ENCODE results near the gene TMIGD1. TPM values are rescaled to one million over a fixed set of nuclear protein-coding genes. Genes with fewer than 3 reads are reported as not detected.

Gene TMIGD1
- total RNA-seq (2014; rRNA removed; shearing (Covaris generic); ENCODE audit: low replicate concordance) = not detected in 2 replicates

GRCh38 chr17:30333503-30334360 is at the start of gene TMIGD1:
TSS of gene TMIGD1 (minus strand) at chr17:30334057. CDS start at chr17:30332133, 1,924 bp downstream.
- in situ Hi-C loops (cut with HindIII; ENCODE audit: low pct_unique_long_range_greater_than_20kb, low sequenced_read_pairs) = no loop called here
- DNase-seq (ENCODE audit: low read depth) = no peak

GRCh38 chr17:30382345-30382744 is 48.5 kb upstream of the TMIGD1 start:
- in situ Hi-C loops (cut with HindIII; ENCODE audit: low pct_unique_long_range_greater_than_20kb, low sequenced_read_pairs) = no loop called here

GRCh38 chr17:30381340-30381659 is 47.4 kb upstream of the TMIGD1 start:
- DNase-seq (ENCODE audit: low read depth) = no peak
- in situ Hi-C loops (cut with HindIII; ENCODE audit: low pct_unique_long_range_greater_than_20kb, low sequenced_read_pairs) = no loop called here

More at GRCh38 chr17:30382345-30382744, 48.5 kb upstream of the TMIGD1 start:
- no peak for DNase-seq (ENCODE audit: low read depth)

GRCh38 chr17:30380643-30381339 is 46.9 kb upstream of the TMIGD1 start:
- no peak for DNase-seq (ENCODE audit: low read depth)
- in situ Hi-C loops (cut with HindIII; ENCODE audit: low pct_unique_long_range_greater_than_20kb, low sequenced_read_pairs) = no loop called here

- DNase-seq (ENCODE audit: low read depth) = no peak
- in situ Hi-C loops (cut with HindIII; ENCODE audit: low pct_unique_long_range_greater_than_20kb, low sequenced_read_pairs) = no loop called here
Measured at GRCh38 chr17:30379903-30380381, 46.1 kb upstream of the TMIGD1 start.

GRCh38 chr17:30379303-30379902 is 45.5 kb upstream of the TMIGD1 start:
- in situ Hi-C loops (cut with HindIII; ENCODE audit: low pct_unique_long_range_greater_than_20kb, low sequenced_read_pairs) = no loop called here
- DNase-seq (ENCODE audit: low read depth) = no peak

GRCh38 chr17:30378825-30379302 is 45.0 kb upstream of the TMIGD1 start, which contains the start of gene CPD:
TSS of gene CPD (plus strand) at chr17:30378927. CDS start at chr17:30378981, 54 bp downstream.
- in situ Hi-C loops (cut with HindIII; ENCODE audit: low pct_unique_long_range_greater_than_20kb, low sequenced_read_pairs) = no loop called here
- peak; percentile 96 for DNase-seq (ENCODE audit: low read depth)

GRCh38 chr17:30378241-30378824 is 44.5 kb upstream of the TMIGD1 start:
- in situ Hi-C loops (cut with HindIII; ENCODE audit: low pct_unique_long_range_greater_than_20kb, low sequenced_read_pairs) = no loop called here
- no peak for DNase-seq (ENCODE audit: low read depth)

- DNase-seq (ENCODE audit: low read depth) = no peak
- in situ Hi-C loops (cut with HindIII; ENCODE audit: low pct_unique_long_range_greater_than_20kb, low sequenced_read_pairs) = no loop called here
Measured at GRCh38 chr17:30377574-30378240, 43.9 kb upstream of the TMIGD1 start.

GRCh38 chr17:30376621-30377452 is 43.0 kb upstream of the TMIGD1 start:
- in situ Hi-C loops (cut with HindIII; ENCODE audit: low pct_unique_long_range_greater_than_20kb, low sequenced_read_pairs) = no loop called here
- peak; percentile 81 for DNase-seq (ENCODE audit: low read depth)

GRCh38 chr17:30375661-30376060 is 41.8 kb upstream of the TMIGD1 start:
- in situ Hi-C loops (cut with HindIII; ENCODE audit: low pct_unique_long_range_greater_than_20kb, low sequenced_read_pairs) = no loop called here

GRCh38 chr17:30372755-30373154 is 38.9 kb upstream of the TMIGD1 start:
- DNase-seq (ENCODE audit: low read depth) = peak; percentile 60
- in situ Hi-C loops (cut with HindIII; ENCODE audit: low pct_unique_long_range_greater_than_20kb, low sequenced_read_pairs) = no loop called here

More at GRCh38 chr17:30375661-30376060, 41.8 kb upstream of the TMIGD1 start:
- no peak for DNase-seq (ENCODE audit: low read depth)

GRCh38 chr17:30369995-30370394 is 36.1 kb upstream of the TMIGD1 start:
- no peak for DNase-seq (ENCODE audit: low read depth)
- in situ Hi-C loops (cut with HindIII; ENCODE audit: low pct_unique_long_range_greater_than_20kb, low sequenced_read_pairs) = no loop called here

GRCh38 chr17:30368912-30369720 is 35.3 kb upstream of the TMIGD1 start:
- DNase-seq (ENCODE audit: low read depth) = no peak
- in situ Hi-C loops (cut with HindIII; ENCODE audit: low pct_unique_long_range_greater_than_20kb, low sequenced_read_pairs) = no loop called here

- in situ Hi-C loops (cut with HindIII; ENCODE audit: low pct_unique_long_range_greater_than_20kb, low sequenced_read_pairs) = no loop called here
- DNase-seq (ENCODE audit: low read depth) = no peak
Measured at GRCh38 chr17:30366536-30366935, 32.7 kb upstream of the TMIGD1 start.

GRCh38 chr17:30363715-30364202 is 29.9 kb upstream of the TMIGD1 start:
- in situ Hi-C loops (cut with HindIII; ENCODE audit: low pct_unique_long_range_greater_than_20kb, low sequenced_read_pairs) = no loop called here
- peak; percentile 97 for DNase-seq (ENCODE audit: low read depth)

Measured in Caki2 (cell line).